K562 (cell line): Measurements from ENCODE around the gene DMBT1. TPM values are rescaled to one million over a fixed set of nuclear protein-coding genes. Genes with fewer than 3 reads are reported as not detected.

ENCODE experiments used
- ATAC-seq: fragments of 200-7000 bp; cut with Tn5 transposase; 3 replicates; pipeline ENCODE4 v1.9.1; 2020; ENCODE audit warnings: moderate library complexity
- BruUV-seq: library from RNA; stranded (reverse); fragments of 400-500 nt; replicated peaks from 2 replicates; lab custom pipeline; 2021; lab: Mats Ljungman, UMichigan
- CTCF ChIA-PET: fragments of 300-600 bp; formaldehyde crosslinking; extraction: SDS; loops from one replicate; lab custom pipeline; 2021; ENCODE audit warnings: low intra/inter-chr PET ratio; lab: Yijun Ruan, JAX
- POLR2A ChIA-PET: fragments of 300-600, 350-650 bp; sonication (Branson Sonifier 250); formaldehyde crosslinking; extraction: SDS; loops from one replicate; lab custom pipeline; 2021; ENCODE audit warnings: antibody characterized with exemption, inconsistent platforms; lab: Yijun Ruan, JAX
- DNase-seq, 4 experiments: peaks; one replicate each; pipeline versions ENCODE4 v3.0.0 to v3.0.0-alpha.2; 2011 to 2018; ENCODE audit warnings: low spot score in 3 of 4, mixed read lengths in 3 of 4; ENCODE audit errors: extremely low read depth in 1 of 4
- FAIRE-seq: peaks from 2 replicates; lab custom pipeline; 2011; peaks lifted over from hg19 to GRCh38; lab: Jason Lieb, UNC
- H2AFZ ChIP-seq: 2 replicates; pipeline ENCODE4 v1.6.0; 2011; ENCODE audit warnings: low read depth, low read length, control low read depth, inconsistent platforms
- H3K27ac ChIP-seq: fragments of 200-600 bp; 3 replicates; pipeline ENCODE4 v1.8.0; 2011; ENCODE audit warnings: low read depth, mild to moderate bottlenecking, control low read depth, inconsistent platforms, low read length, moderate library complexity, mixed read lengths; ENCODE audit errors: extremely low read depth
- H3K27me3 ChIP-seq, 2 experiments: fragments of 300-600 bp in 1 of 2; 2 replicates in 1 of 2; 3 replicates in 1 of 2; pipeline versions ENCODE4 v1.6.0 to v1.8.0; 2011; ENCODE audit warnings: inconsistent platforms in 2 of 2, low read length in 2 of 2, mild to moderate bottlenecking in 1 of 2, mixed read lengths in 1 of 2, moderate library complexity in 1 of 2; ENCODE audit not compliant: control insufficient read depth in 2 of 2, insufficient read depth in 2 of 2
- H3K36me3 ChIP-seq: fragments of 300-600 bp; 3 replicates; pipeline ENCODE4 v1.8.0; 2011; ENCODE audit warnings: mild to moderate bottlenecking, low read length, inconsistent platforms; ENCODE audit not compliant: control insufficient read depth, insufficient read depth
- H3K4me1 ChIP-seq, 2 experiments: fragments of 200-600 bp in 1 of 2; replicated peaks in 1 of 2; 2 replicates in 1 of 2; 3 replicates in 1 of 2; pipeline versions ENCODE4 v1.5.1 to v1.8.0; 2011; ENCODE audit warnings: inconsistent platforms in 2 of 2, low read length in 2 of 2, mild to moderate bottlenecking in 1 of 2, mixed read lengths in 1 of 2, moderate library complexity in 1 of 2; ENCODE audit not compliant: control insufficient read depth in 2 of 2, insufficient read depth in 2 of 2
- H3K4me2 ChIP-seq: 2 replicates; pipeline ENCODE4 v1.6.1; 2011; ENCODE audit warnings: low read length, control low read depth, inconsistent platforms, mixed read lengths; ENCODE audit not compliant: insufficient read depth
- H3K4me3 ChIP-seq: fragments of 200-600 bp; sonication (generic), shearing (Covaris generic); 2 replicates; pipeline ENCODE4 v1.5.1; 2016; ENCODE audit warnings: control low read depth, inconsistent platforms
- H3K79me2 ChIP-seq: fragments of 200-600 bp; 3 replicates; pipeline ENCODE4 v1.8.0; 2011; ENCODE audit warnings: low read length, inconsistent platforms; ENCODE audit not compliant: control insufficient read depth, insufficient read depth
- H3K9ac ChIP-seq, 2 experiments: 2 replicates each; pipeline versions ENCODE4 v1.6.0 to v1.6.1; 2011; ENCODE audit warnings: low read depth in 2 of 2, low read length in 2 of 2, control low read depth in 1 of 2, inconsistent platforms in 1 of 2, mild to moderate bottlenecking in 1 of 2, mixed read lengths in 1 of 2; ENCODE audit not compliant: insufficient read depth in 1 of 2
- H3K9me1 ChIP-seq: one replicate; pipeline ENCODE4 v1.6.0; 2011; ENCODE audit warnings: inconsistent platforms, mild to moderate bottlenecking, low read length, moderate library complexity; ENCODE audit not compliant: control insufficient read depth, insufficient read depth
- H3K9me3 ChIP-seq: replicated peaks from 2 replicates; pipeline ENCODE4 v1.5.1; 2011; ENCODE audit warnings: low read depth, low read length, inconsistent platforms; ENCODE audit not compliant: control insufficient read depth, insufficient read depth
- H4K20me1 ChIP-seq: replicated peaks from 2 replicates; pipeline ENCODE4 v1.6.1; 2011; ENCODE audit warnings: low read length, inconsistent platforms, mixed read lengths; ENCODE audit not compliant: control insufficient read depth, insufficient read depth
- CSDE1 ChIP-seq, 2 experiments: fragments of 450-650 bp; IDR thresholded peaks; 2 replicates each; pipeline ENCODE4 v1.6.1; 2016; ENCODE audit warnings: mild to moderate bottlenecking in 1 of 2
- EWSR1 ChIP-seq: fragments of 450-650 bp; IDR thresholded peaks from 2 replicates; pipeline ENCODE4 v1.6.1; 2018; ENCODE audit warnings: borderline replicate concordance, mild to moderate bottlenecking, low read depth, moderate library complexity; ENCODE audit not compliant: partially characterized antibody
- FOXK1 ChIP-seq: sonication (generic); formaldehyde crosslinking; IDR thresholded peaks from 2 replicates; pipeline ENCODE4 v1.8.0; 2022; ENCODE audit warnings: missing genetic modification reagents, mild to moderate bottlenecking, borderline replicate concordance
- LARP7 ChIP-seq: fragments of 450-650 bp; IDR thresholded peaks from 2 replicates; pipeline ENCODE4 v1.6.1; 2016
- NFXL1 ChIP-seq: fragments of 450-650 bp; formaldehyde crosslinking; IDR thresholded peaks from 2 replicates; pipeline ENCODE4 v1.4.0; 2021; ENCODE audit warnings: mild to moderate bottlenecking
- SIN3A ChIP-seq, 2 experiments: fragments of 150-350 bp in 1 of 2; IDR thresholded peaks; 2 replicates each; pipeline ENCODE4 v1.6.1; 2011 to 2016; ENCODE audit warnings: borderline replicate concordance in 2 of 2, low read depth in 2 of 2, low read length in 2 of 2, mild to moderate bottlenecking in 2 of 2, moderate library complexity in 2 of 2; ENCODE audit not compliant: control insufficient read depth in 1 of 2
- XRCC5 ChIP-seq: fragments of 200-400 bp; formaldehyde crosslinking; IDR thresholded peaks from 2 replicates; pipeline ENCODE4 v1.6.1; 2017; ENCODE audit warnings: low read depth, mild to moderate bottlenecking, low read length
- ZBTB26 ChIP-seq: fragments of 450-650 bp; formaldehyde crosslinking; IDR thresholded peaks from 2 replicates; pipeline ENCODE4 v1.4.0; 2022; ENCODE audit warnings: missing genetic modification characterization
- ZNF57 ChIP-seq: fragments of 450-650 bp; formaldehyde crosslinking; IDR thresholded peaks from 2 replicates; pipeline ENCODE4 v1.4.0; 2020; ENCODE audit warnings: mild to moderate bottlenecking, moderate library complexity
- ZSCAN29 ChIP-seq: fragments of 450-650 bp; IDR thresholded peaks from 2 replicates; pipeline ENCODE4 v1.6.1; 2017
- WGBS: fragments of 100-300 bp; shearing (Covaris generic); methylation state at CpG from one replicate; pipeline ENCODE4 v1.1.6; 2016; ENCODE audit warnings: low coverage, mixed read lengths; ENCODE audit not compliant: insufficient coverage; ENCODE audit errors: missing lambda C conversion rate; 5-methylcytosine and 5-hydroxymethylcytosine counted together
- in situ Hi-C: fragments of 300-500 bp; cut with MboI; formaldehyde crosslinking; loops from 4 replicates; pipeline ENCODE4 v1.15.0; 2018; ENCODE audit warnings: inconsistent platforms, mixed read lengths
- intact Hi-C: fragments of 100-400 bp; cut with micrococcal nuclease; formaldehyde crosslinking; loops from 2 replicates; pipeline ENCODE4 v1.14.2; 2022
- polyA plus RNA-seq, 8 experiments: library from polyadenylated mRNA; depleted of rRNA in 4 of 8; stranded (reverse) in 5 of 8; unstranded in 3 of 8; fragments of >200 nt; fragmentation: Nextera tagmentation in 2 of 8; fragmentation: Illumina TruSeq in 1 of 8; extraction: Ambion mirVana in 2 of 8; extraction: Trizol in 1 of 8; gene quantifications; 2 replicates each; pipeline versions ENCODE4 v1.2.1 to v1.2.3, GENCODE V29; 2011 to 2014; ENCODE audit warnings: inconsistent platforms in 1 of 8, missing spikeins in 1 of 8
- total RNA-seq, 7 experiments: library from RNA; depleted of rRNA in 6 of 7; stranded (reverse); fragments of >200 nt in 6 of 7; fragmentation: Illumina TruSeq in 2 of 7; extraction: Trizol in 2 of 7; gene quantifications; 2 replicates each; pipeline versions ENCODE4 v1.2.1 to v1.2.3, GENCODE V29; 2011 to 2021; ENCODE audit warnings: low replicate concordance in 1 of 7
- TF ChIP-seq, protein P1 (sequence below), 2 experiments: fragments of 450-650 bp; IDR thresholded peaks; 2 replicates each; pipeline ENCODE4 v1.6.1; 2016; ENCODE audit warnings: mild to moderate bottlenecking in 2 of 2, borderline replicate concordance in 1 of 2, low read depth in 1 of 2, moderate library complexity in 1 of 2

The DMBT1 gene
- total and polyA plus RNA-seq, 9 of the 15 experiments (the other 6 are each of a cell fraction or from before 2014, with no cell fraction given), result 0.01 to 0.07 TPM; not detected in 7

GRCh38 chr10:122655524-122656307 is 95.2 kb downstream of the DMBT1 start:
- ATAC-seq, result no peak
- FAIRE-seq, result no peak
- H3K4me3 ChIP-seq, result no peak overlapping the region
- no peaks in the 10 kb centered on the region for H3K4me1 ChIP-seq
- no peaks in the 10 kb centered on the region for H3K9me1 ChIP-seq
- H3K36me3 ChIP-seq, result no peaks in the 10 kb centered on the region
- BruUV-seq, result no TSS peak
- DNase-seq, result no peak
- in situ Hi-C loops, result no loop called here
- no peak overlapping the region for H3K9ac ChIP-seq
- no peak overlapping the region for H2AFZ ChIP-seq
- no peak overlapping the region for H3K4me2 ChIP-seq
- intact Hi-C loops, result no loop called here
- H3K79me2 ChIP-seq, result no peaks in the 10 kb centered on the region
- H3K27ac ChIP-seq, result no peak overlapping the region
- WGBS, result 0% methylated on average over 4 of the region's 9 CpGs
- CTCF ChIA-PET, result no interaction called here
- H4K20me1 ChIP-seq, result no peaks in the 10 kb centered on the region
- no peaks in the 10 kb centered on the region for H3K9me3 ChIP-seq
- POLR2A ChIA-PET, result interaction anchor here (0.6 kb wide), 1 partner anchor 1462 kb away, joined by 3 read pairs; no protein-coding TSS in a partner anchor
- H3K27me3 ChIP-seq, result no peaks in the 10 kb centered on the region; a peak in 2 of 5 replicates
- TF ChIP-seq XRCC5, result no peak
- no peak for TF ChIP-seq ZSCAN29
- no peak for TF ChIP-seq SIN3A (IDR thresholded peaks at IDR 0.05; ENCODE audit: borderline replicate concordance in 2 of 2, control insufficient read depth in 1 of 2, low read depth in 2 of 2, low read length in 2 of 2)
- TF ChIP-seq EWSR1, result no peak
- no peak for TF ChIP-seq ZNF57 (CRISPR knock-in tag)
- TF ChIP-seq ZBTB26 (CRISPR knock-in tag), result no peak
- TF ChIP-seq FOXK1 (CRISPR knock-in tag), result no peak
- TF ChIP-seq LARP7, result no peak
- TF ChIP-seq, protein P1, sequence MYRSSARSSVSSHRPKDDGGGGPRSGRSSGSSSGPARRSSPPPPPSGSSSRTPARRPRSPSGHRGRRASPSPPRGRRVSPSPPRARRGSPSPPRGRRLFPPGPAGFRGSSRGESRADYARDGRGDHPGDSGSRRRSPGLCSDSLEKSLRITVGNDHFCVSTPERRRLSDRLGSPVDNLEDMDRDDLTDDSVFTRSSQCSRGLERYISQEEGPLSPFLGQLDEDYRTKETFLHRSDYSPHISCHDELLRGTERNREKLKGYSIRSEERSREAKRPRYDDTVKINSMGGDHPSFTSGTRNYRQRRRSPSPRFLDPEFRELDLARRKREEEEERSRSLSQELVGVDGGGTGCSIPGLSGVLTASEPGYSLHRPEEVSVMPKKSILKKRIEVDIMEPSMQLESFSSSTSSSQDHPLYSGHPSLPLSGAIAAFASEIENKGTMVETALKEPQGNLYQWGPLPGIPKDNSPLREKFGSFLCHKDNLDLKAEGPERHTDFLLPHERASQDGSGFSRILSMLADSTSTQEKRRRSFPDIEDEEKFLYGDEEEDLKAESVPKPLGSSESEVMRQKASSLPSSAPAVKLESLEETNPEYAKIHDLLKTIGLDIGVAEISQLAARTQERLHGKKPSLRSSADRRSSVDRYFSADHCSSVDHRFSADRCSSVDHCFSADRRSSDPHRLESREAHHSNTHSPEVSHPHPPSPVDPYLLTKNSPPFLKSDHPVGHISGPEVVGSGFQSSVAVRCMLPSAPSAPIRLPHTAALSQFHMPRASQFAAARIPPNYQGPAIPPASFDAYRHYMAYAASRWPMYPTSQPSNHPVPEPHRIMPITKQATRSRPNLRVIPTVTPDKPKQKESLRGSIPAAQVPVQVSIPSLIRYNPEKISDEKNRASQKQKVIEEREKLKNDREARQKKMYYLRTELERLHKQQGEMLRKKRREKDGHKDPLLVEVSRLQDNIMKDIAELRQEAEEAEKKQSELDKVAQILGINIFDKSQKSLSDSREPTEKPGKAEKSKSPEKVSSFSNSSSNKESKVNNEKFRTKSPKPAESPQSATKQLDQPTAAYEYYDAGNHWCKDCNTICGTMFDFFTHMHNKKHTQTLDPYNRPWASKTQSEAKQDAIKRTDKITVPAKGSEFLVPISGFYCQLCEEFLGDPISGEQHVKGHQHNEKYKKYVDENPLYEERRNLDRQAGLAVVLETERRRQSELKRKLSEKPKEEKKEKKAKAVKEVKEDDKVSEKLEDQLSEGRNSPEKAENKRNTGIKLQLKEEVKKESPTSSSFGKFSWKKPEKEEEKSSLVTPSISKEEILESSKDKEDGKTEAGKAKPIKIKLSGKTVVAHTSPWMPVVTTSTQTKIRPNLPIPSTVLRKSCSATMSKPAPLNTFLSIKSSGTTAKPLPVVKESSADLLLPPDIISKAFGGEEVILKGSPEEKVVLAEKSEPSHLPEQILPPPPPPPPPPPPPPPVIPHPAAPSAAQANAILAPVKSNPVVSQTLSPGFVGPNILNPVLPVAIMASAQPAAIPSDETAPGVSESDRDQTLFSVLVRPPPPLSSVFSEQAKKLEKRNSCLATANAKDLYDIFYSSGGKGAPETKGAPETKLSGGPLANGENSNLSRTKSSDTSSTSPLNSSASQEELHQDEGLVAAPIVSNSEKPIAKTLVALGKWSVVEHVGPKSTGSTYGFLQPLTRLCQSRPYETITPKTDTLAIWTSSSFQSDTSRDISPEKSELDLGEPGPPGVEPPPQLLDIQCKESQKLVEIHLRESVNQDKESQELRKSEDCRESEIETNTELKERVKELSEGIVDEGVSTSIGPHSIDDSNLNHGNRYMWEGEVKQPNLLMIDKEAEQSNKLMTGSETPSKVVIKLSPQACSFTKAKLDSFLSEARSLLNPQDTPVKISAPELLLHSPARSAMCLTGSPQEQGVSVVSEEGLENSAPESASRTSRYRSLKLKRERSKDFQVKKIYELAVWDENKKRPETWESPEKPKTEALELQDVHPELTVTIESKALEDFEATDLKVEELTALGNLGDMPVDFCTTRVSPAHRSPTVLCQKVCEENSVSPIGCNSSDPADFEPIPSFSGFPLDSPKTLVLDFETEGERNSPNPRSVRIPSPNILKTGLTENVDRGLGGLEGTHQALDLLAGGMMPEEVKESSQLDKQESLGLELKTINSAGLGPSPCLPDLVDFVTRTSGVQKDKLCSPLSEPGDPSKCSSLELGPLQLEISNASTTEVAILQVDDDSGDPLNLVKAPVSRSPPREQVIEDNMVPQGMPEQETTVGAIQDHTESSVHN (IDR thresholded peaks at IDR 0.05; ENCODE audit: borderline replicate concordance in 1 of 2, low read depth in 1 of 2), result no peak
- no peak for TF ChIP-seq CSDE1 (IDR thresholded peaks at IDR 0.05)
- no peak for TF ChIP-seq NFXL1 (CRISPR knock-in tag)
